GM12874 (cell line): Measurements from ENCODE around the gene ECHS1.

ENCODE experiments used
- TF ChIP-seq, protein P1 (sequence below): IDR thresholded peaks from 2 replicates; pipeline ENCODE4 v1.5.1; 2011; ENCODE audit warnings: low read depth, mild to moderate bottlenecking, control low read depth, low read length, moderate library complexity; ENCODE audit not compliant: insufficient read depth

ECHS1 gene

DNA sequence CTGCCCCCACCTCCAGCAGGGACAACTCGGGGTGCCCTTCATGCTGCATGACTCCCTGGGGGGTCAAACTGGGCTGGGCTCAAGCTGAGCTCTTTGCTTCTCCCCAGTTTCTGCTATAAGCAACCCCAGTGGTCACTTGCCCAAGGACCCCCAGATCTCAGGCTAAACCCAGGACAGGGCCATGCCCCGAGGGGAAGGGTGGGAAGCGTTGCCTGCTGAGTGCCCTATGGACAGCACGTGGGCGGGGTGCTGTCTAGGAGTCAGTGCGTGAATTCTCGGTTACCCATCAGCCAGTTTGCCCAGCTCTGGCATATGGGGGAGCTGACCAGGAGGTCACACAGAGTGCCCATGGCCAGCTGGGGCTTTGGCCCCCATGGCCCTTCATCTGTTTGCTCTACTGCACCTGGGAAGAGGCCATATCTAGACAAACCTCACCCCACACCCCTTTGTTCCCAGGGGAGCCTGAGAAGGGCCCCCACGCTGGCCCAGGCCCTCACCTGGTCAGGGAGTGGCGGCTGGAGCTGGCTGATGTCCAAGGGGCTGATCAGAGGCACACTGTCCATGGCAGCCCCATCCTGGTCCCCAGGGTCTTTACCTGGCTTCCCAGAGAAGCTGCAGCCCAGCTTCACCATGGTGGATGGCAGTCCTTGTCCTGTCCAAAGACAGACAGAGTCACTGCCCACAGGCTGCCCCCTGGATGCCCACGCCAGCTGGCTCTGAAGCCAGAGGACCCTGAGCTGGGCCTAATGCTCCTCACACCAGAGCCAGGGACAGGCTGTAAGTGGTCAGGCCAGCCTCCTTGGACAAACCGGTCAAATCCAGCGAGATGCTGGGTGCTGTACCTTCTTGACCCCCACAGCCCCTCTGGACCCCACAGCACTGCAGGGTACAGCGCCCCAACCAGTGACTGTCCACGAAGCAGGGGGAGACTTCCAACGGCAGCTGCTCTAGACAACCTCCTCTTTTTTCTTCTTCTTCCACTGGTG, 44.5 kb downstream of the ECHS1 start:
- TF ChIP-seq, protein P1, sequence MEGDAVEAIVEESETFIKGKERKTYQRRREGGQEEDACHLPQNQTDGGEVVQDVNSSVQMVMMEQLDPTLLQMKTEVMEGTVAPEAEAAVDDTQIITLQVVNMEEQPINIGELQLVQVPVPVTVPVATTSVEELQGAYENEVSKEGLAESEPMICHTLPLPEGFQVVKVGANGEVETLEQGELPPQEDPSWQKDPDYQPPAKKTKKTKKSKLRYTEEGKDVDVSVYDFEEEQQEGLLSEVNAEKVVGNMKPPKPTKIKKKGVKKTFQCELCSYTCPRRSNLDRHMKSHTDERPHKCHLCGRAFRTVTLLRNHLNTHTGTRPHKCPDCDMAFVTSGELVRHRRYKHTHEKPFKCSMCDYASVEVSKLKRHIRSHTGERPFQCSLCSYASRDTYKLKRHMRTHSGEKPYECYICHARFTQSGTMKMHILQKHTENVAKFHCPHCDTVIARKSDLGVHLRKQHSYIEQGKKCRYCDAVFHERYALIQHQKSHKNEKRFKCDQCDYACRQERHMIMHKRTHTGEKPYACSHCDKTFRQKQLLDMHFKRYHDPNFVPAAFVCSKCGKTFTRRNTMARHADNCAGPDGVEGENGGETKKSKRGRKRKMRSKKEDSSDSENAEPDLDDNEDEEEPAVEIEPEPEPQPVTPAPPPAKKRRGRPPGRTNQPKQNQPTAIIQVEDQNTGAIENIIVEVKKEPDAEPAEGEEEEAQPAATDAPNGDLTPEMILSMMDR, result no peak

DNA sequence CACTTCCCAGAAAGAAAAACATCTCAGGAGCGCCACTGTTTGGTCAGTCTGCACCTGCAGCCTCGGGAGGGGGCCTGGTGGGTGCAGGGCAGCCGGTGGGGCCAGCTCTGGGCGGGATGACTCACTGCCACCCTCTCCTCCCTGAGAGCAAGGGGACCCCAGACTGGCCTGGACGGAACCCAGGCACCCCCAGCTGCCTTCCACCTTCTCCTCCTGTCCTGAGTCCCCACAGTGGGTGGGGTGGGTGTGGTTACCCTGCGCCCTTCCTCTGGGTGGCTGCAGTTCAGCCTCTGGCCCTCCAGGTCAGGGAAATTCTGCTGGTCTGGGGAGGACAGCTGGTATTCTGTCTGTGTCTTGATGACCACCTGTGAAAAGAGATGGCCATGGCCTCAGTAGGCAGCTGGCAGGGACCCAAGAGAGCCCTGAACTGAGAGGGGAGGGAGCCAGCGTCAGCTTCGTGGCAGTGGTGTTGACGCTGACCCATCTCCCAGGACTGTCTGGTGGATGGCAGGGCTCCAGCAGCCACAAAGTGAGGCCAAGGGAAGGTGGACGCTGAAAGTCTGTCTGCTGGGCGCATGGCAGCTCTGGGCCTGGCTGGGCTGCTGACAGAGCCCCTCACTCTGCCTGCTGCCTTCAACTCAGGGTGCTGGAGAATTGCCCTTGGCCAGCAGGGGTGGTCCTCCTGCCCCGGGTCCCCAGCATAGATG, 45.4 kb downstream of the ECHS1 start:
- TF ChIP-seq, protein P1, result no peak

GRCh38 chr10:133326745-133327650, 46.2 kb downstream of the ECHS1 start:
- TF ChIP-seq, protein P1, result no peak

DNA sequence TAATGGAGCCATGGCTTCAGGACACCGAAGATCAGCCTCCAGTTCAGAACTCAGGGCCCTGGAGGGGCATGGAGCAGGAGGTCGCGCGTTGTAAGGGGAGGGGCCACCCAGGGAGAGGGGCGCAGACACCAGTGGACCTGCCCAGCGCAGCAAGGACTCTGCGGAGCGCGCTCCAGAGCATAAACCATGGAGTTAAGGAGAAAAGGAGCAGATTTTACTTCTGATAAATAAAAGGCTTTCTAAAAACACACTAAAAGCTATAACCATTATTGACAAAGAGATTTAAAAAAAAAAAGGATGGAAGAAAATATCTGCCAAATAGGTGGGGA, 47.0 kb downstream of the ECHS1 start:
- TF ChIP-seq, protein P1, result no peak

GRCh38 chr10:133325440-133326222, 47.5 kb downstream of the ECHS1 start:
- TF ChIP-seq, protein P1, result no peak

- TF ChIP-seq, protein P1, result no peak
Observed at GRCh38 chr10:133324857-133325260, 48.3 kb downstream of the ECHS1 start.
